Stimulated activated CD4-positive, alpha-beta T cell treated with anti-CD3 and anti-CD28 coated beads, Interleukin-2, amount 100 ng/mL, for 48 hours (primary cell): ENCODE results near the gene DENND5B.

Experiments
- DNase-seq, 2 donors: peaks; one replicate each; pipeline ENCODE4 v3.0.0-alpha.2; 2020

The DENND5B gene

GRCh38 chr12:31369712-31370521, 221.0 kb downstream of the DENND5B start:
- DNase-seq: no peak

GRCh38 chr12:31368666-31369361, 222.1 kb downstream of the DENND5B start:
- DNase-seq: no peak

- DNase-seq: no peak
These were observed 224.8 kb downstream of the DENND5B start for GRCh38 chr12:31366104-31366621.

GRCh38 chr12:31363831-31364230, 227.1 kb downstream of the DENND5B start:
- no peak for DNase-seq

GRCh38 chr12:31363416-31363809, 227.5 kb downstream of the DENND5B start:
- no peak for DNase-seq

GRCh38 chr12:31362759-31363415, 228.0 kb downstream of the DENND5B start:
- DNase-seq: peak in 1 of 2 donors; percentile 11

- no peak for DNase-seq
These were observed 228.7 kb downstream of the DENND5B start for GRCh38 chr12:31362115-31362758.

GRCh38 chr12:31361730-31362114, 229.2 kb downstream of the DENND5B start:
- DNase-seq: no peak

- no peak for DNase-seq
These were observed 235.2 kb downstream of the DENND5B start for GRCh38 chr12:31355747-31356107.

- no peak for DNase-seq
These were observed 236.9 kb downstream of the DENND5B start for GRCh38 chr12:31353750-31354708.

- DNase-seq: no peak
These were observed 244.7 kb downstream of the DENND5B start for GRCh38 chr12:31346267-31346666.

- DNase-seq: no peak
These were observed 247.8 kb downstream of the DENND5B start for GRCh38 chr12:31343139-31343538.

- no peak for DNase-seq
These were observed 248.7 kb downstream of the DENND5B start for GRCh38 chr12:31342286-31342685.

- DNase-seq: no peak
These were observed 250.9 kb downstream of the DENND5B start for GRCh38 chr12:31339831-31340622.

GRCh38 chr12:31337952-31338351, 253.0 kb downstream of the DENND5B start:
- no peak for DNase-seq
